SK-N-SH treated with all-trans-retinoic acid at 6 μM for 48 hours (cell line): ENCODE data around the gene HCFC1R1.

ENCODE experiments used
- BACH2 ChIP-seq: fragments of 250-450 bp; sonication (Bioruptor Pico); IDR thresholded peaks from 2 replicates; pipeline ENCODE4 v1.9.0; 2021; ENCODE audit warnings: mild to moderate bottlenecking, borderline replicate concordance
- ESRRG ChIP-seq: fragments of 250-450 bp; sonication (Bioruptor Pico); IDR thresholded peaks from 2 replicates; pipeline ENCODE4 v1.6.1; 2021; ENCODE audit warnings: mild to moderate bottlenecking
- GLIS3 ChIP-seq: fragments of 250-450 bp; sonication (Bioruptor Pico); IDR thresholded peaks from 2 replicates; pipeline ENCODE4 v1.5.0; 2020; ENCODE audit warnings: mild to moderate bottlenecking, moderate library complexity
- ISL1 ChIP-seq: fragments of 250-450 bp; sonication (Bioruptor Pico); IDR thresholded peaks from 2 replicates; pipeline ENCODE4 v2.1.2; 2022; ENCODE audit warnings: mild to moderate bottlenecking, moderate library complexity
- OSR1 ChIP-seq: fragments of 250-450 bp; sonication (Bioruptor Pico); IDR thresholded peaks from 2 replicates; pipeline ENCODE4 v1.8.0; 2022; ENCODE audit warnings: moderate library complexity, mild to moderate bottlenecking, inconsistent platforms
- PPARA ChIP-seq: fragments of 250-450 bp; sonication (Bioruptor Pico); IDR thresholded peaks from 2 replicates; pipeline ENCODE4 v1.5.0; 2020; ENCODE audit warnings: mild to moderate bottlenecking, borderline replicate concordance
- TOX ChIP-seq: fragments of 250-450 bp; sonication (Bioruptor Pico); IDR thresholded peaks from 2 replicates; pipeline ENCODE4 v1.8.0; 2021; ENCODE audit warnings: mild to moderate bottlenecking, moderate library complexity, borderline replicate concordance
- ZFP3 ChIP-seq: fragments of 250-450 bp; sonication (Bioruptor Pico); IDR thresholded peaks from 2 replicates; pipeline ENCODE4 v1.5.0; 2020; ENCODE audit warnings: mild to moderate bottlenecking, moderate library complexity
- ZNF70 ChIP-seq: fragments of 450-650 bp; formaldehyde crosslinking; IDR thresholded peaks from 2 replicates; pipeline ENCODE4 v1.5.0; 2020; ENCODE audit warnings: mild to moderate bottlenecking, moderate library complexity
- TF ChIP-seq, protein P1 (sequence below): fragments of 250-450 bp; sonication (Bioruptor Pico); IDR thresholded peaks from 2 replicates; pipeline ENCODE4 v1.8.0; 2021; ENCODE audit warnings: low read depth, mild to moderate bottlenecking, moderate library complexity, borderline replicate concordance
- TF ChIP-seq, protein P2 (sequence below): fragments of 250-450 bp; sonication (Bioruptor Pico); IDR thresholded peaks from 2 replicates; pipeline ENCODE4 v1.5.0; 2020; ENCODE audit warnings: mild to moderate bottlenecking, moderate library complexity
- TF ChIP-seq, protein P3 (sequence below): fragments of 250-450 bp; sonication (Bioruptor Pico); IDR thresholded peaks from 2 replicates; pipeline ENCODE4 v1.8.0; 2020; ENCODE audit warnings: mild to moderate bottlenecking, moderate library complexity, borderline replicate concordance
- TF ChIP-seq, protein P4 (sequence below): fragments of 250-450 bp; sonication (Bioruptor Pico); IDR thresholded peaks from 2 replicates; pipeline ENCODE4 v1.5.1; 2020; ENCODE audit warnings: low read depth, mild to moderate bottlenecking, moderate library complexity

DNA sequence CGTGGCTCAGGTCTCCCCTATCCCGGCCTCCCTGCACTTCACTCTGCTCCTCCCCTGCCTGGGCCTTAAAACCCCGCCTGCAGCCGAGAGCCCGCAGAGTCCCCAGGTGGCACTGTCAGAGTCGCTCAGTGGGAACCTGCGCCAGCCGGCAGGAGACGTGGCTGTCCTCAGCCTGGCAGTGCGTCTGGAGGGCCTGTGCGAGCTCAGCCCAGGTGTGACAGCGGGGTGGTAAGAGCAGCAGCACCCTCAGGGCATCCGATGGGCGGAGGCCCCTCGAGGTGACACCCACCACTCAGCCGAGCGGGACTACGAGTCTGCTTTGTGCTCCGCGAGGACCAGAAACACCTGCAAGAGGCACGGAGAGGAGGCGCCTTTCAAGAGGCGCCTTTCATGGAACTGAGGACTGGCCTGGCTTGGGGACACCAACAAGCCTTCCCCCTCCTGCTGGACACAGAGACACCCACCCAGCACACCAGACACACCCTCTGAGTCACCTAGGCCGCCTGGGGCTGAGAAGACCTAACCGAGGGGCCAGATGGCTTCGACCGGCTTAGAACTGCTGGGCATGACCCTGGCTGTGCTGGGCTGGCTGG, 10.8 kb downstream of the HCFC1R1 start, which contains the start of gene CLDN9:
- TF ChIP-seq BACH2 (no peak), ZNF70 (CRISPR knock-in tag) (no peak), ESRRG (CRISPR knock-in tag) (no peak), OSR1 (CRISPR knock-in tag) (no peak), GLIS3 (CRISPR knock-in tag) (no peak), TOX (no peak), PPARA (CRISPR knock-in tag) (no peak), ZFP3 (CRISPR knock-in tag) (no peak), ISL1 (no peak)
- TF ChIP-seq, protein P1, sequence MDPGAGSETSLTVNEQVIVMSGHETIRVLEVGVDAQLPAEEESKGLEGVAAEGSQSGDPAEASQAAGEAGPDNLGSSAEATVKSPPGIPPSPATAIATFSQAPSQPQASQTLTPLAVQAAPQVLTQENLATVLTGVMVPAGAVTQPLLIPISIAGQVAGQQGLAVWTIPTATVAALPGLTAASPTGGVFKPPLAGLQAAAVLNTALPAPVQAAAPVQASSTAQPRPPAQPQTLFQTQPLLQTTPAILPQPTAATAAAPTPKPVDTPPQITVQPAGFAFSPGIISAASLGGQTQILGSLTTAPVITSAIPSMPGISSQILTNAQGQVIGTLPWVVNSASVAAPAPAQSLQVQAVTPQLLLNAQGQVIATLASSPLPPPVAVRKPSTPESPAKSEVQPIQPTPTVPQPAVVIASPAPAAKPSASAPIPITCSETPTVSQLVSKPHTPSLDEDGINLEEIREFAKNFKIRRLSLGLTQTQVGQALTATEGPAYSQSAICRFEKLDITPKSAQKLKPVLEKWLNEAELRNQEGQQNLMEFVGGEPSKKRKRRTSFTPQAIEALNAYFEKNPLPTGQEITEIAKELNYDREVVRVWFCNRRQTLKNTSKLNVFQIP (CRISPR knock-in tag) = no peak
- TF ChIP-seq, protein P2, sequence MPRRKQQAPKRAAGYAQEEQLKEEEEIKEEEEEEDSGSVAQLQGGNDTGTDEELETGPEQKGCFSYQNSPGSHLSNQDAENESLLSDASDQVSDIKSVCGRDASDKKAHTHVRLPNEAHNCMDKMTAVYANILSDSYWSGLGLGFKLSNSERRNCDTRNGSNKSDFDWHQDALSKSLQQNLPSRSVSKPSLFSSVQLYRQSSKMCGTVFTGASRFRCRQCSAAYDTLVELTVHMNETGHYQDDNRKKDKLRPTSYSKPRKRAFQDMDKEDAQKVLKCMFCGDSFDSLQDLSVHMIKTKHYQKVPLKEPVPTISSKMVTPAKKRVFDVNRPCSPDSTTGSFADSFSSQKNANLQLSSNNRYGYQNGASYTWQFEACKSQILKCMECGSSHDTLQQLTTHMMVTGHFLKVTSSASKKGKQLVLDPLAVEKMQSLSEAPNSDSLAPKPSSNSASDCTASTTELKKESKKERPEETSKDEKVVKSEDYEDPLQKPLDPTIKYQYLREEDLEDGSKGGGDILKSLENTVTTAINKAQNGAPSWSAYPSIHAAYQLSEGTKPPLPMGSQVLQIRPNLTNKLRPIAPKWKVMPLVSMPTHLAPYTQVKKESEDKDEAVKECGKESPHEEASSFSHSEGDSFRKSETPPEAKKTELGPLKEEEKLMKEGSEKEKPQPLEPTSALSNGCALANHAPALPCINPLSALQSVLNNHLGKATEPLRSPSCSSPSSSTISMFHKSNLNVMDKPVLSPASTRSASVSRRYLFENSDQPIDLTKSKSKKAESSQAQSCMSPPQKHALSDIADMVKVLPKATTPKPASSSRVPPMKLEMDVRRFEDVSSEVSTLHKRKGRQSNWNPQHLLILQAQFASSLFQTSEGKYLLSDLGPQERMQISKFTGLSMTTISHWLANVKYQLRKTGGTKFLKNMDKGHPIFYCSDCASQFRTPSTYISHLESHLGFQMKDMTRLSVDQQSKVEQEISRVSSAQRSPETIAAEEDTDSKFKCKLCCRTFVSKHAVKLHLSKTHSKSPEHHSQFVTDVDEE (CRISPR knock-in tag) = no peak
- TF ChIP-seq, protein P3, sequence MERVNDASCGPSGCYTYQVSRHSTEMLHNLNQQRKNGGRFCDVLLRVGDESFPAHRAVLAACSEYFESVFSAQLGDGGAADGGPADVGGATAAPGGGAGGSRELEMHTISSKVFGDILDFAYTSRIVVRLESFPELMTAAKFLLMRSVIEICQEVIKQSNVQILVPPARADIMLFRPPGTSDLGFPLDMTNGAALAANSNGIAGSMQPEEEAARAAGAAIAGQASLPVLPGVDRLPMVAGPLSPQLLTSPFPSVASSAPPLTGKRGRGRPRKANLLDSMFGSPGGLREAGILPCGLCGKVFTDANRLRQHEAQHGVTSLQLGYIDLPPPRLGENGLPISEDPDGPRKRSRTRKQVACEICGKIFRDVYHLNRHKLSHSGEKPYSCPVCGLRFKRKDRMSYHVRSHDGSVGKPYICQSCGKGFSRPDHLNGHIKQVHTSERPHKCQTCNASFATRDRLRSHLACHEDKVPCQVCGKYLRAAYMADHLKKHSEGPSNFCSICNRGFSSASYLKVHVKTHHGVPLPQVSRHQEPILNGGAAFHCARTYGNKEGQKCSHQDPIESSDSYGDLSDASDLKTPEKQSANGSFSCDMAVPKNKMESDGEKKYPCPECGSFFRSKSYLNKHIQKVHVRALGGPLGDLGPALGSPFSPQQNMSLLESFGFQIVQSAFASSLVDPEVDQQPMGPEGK = no peak
- TF ChIP-seq, protein P4, sequence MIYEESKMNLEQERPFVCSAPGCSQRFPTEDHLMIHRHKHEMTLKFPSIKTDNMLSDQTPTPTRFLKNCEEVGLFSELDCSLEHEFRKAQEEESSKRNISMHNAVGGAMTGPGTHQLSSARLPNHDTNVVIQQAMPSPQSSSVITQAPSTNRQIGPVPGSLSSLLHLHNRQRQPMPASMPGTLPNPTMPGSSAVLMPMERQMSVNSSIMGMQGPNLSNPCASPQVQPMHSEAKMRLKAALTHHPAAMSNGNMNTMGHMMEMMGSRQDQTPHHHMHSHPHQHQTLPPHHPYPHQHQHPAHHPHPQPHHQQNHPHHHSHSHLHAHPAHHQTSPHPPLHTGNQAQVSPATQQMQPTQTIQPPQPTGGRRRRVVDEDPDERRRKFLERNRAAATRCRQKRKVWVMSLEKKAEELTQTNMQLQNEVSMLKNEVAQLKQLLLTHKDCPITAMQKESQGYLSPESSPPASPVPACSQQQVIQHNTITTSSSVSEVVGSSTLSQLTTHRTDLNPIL = no peak
